IMR-90 (cell line): ENCODE data around the gene ATG5.

Experiments
- CEBPB ChIP-seq: IDR thresholded peaks from 2 replicates; pipeline ENCODE4 v1.6.1; 2012; ENCODE audit warnings: low read depth, low read length, improper control_type of control experiment
- MAFK ChIP-seq: IDR thresholded peaks from 2 replicates; pipeline ENCODE4 v1.6.1; 2012; ENCODE audit warnings: low read depth, low read length, improper control_type of control experiment
- MAZ ChIP-seq: IDR thresholded peaks from 2 replicates; pipeline ENCODE4 v1.6.1; 2012; ENCODE audit warnings: low read depth, mild to moderate bottlenecking, low read length, improper control_type of control experiment, moderate library complexity, borderline replicate concordance
- POLR2A ChIP-seq: IDR thresholded peaks from 2 replicates; pipeline ENCODE4 v1.6.1; 2012; ENCODE audit warnings: mild to moderate bottlenecking, low read depth, low read length
- RAD21 ChIP-seq: IDR thresholded peaks from 2 replicates; pipeline ENCODE4 v1.6.1; 2012; ENCODE audit warnings: low read length, improper control_type of control experiment
- RFX5 ChIP-seq: IDR thresholded peaks from 2 replicates; pipeline ENCODE4 v1.8.0; 2012; ENCODE audit warnings: low read depth, mild to moderate bottlenecking, low read length, moderate library complexity
- TF ChIP-seq, protein P1 (sequence below): conservative IDR thresholded peaks from 2 replicates; pipeline ENCODE4 v1.5.1; 2012; ENCODE audit warnings: mild to moderate bottlenecking, low read depth, low read length, improper control_type of control experiment
- TF ChIP-seq, protein P2 (sequence below): fragments of 150-350 bp; IDR thresholded peaks from 2 replicates; pipeline ENCODE4 v1.6.1; 2017; ENCODE audit warnings: mild to moderate bottlenecking, antibody characterized with exemption, low read length, low read depth
- TF ChIP-seq, protein P3 (sequence below): fragments of 150-350 bp; IDR thresholded peaks from 2 replicates; pipeline ENCODE4 v1.6.1; 2016; ENCODE audit warnings: low read depth, mild to moderate bottlenecking, low read length, moderate library complexity, borderline replicate concordance

DNA sequence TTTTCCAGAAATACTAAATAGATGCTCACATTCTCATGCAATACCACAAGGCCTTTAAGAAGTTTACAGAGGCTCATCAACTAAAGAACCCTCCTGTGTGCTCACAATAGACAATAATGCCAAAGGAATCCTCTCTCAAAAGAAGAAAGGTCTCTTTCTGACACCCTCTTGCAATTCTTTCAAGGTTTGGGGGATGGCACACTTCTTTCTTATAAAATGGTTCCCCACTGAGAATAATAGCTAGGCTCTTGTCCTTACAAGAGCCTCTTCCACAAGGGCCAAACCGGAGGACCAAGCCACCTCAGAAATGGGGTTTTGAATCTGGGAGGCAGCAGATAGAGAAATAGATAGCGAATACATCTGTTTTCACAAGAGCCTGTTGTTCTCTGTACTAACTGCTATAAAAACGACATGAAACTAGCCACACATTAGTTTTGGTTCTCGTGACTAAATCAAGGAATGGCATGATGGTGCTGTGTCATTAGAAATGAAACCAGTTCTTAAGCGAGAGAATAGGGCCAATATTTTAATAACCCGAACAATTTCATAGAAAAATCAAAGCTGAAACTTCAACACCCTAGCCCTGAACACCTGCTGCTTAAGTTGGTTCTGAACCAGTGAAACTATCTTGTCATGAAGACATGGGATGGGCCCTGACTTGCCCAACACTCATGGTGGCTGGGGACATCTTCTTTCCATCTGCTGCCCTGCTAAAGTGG is 158.3 kb downstream of the ATG5 start:
- TF ChIP-seq POLR2A (no peak), MAFK (no peak), CEBPB (no peak), MAZ (no peak), RAD21 (no peak), RFX5 (no peak)
- TF ChIP-seq, protein P1, sequence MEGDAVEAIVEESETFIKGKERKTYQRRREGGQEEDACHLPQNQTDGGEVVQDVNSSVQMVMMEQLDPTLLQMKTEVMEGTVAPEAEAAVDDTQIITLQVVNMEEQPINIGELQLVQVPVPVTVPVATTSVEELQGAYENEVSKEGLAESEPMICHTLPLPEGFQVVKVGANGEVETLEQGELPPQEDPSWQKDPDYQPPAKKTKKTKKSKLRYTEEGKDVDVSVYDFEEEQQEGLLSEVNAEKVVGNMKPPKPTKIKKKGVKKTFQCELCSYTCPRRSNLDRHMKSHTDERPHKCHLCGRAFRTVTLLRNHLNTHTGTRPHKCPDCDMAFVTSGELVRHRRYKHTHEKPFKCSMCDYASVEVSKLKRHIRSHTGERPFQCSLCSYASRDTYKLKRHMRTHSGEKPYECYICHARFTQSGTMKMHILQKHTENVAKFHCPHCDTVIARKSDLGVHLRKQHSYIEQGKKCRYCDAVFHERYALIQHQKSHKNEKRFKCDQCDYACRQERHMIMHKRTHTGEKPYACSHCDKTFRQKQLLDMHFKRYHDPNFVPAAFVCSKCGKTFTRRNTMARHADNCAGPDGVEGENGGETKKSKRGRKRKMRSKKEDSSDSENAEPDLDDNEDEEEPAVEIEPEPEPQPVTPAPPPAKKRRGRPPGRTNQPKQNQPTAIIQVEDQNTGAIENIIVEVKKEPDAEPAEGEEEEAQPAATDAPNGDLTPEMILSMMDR = no peak
- TF ChIP-seq, protein P2, sequence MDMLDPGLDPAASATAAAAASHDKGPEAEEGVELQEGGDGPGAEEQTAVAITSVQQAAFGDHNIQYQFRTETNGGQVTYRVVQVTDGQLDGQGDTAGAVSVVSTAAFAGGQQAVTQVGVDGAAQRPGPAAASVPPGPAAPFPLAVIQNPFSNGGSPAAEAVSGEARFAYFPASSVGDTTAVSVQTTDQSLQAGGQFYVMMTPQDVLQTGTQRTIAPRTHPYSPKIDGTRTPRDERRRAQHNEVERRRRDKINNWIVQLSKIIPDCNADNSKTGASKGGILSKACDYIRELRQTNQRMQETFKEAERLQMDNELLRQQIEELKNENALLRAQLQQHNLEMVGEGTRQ = no peak
- TF ChIP-seq, protein P3, sequence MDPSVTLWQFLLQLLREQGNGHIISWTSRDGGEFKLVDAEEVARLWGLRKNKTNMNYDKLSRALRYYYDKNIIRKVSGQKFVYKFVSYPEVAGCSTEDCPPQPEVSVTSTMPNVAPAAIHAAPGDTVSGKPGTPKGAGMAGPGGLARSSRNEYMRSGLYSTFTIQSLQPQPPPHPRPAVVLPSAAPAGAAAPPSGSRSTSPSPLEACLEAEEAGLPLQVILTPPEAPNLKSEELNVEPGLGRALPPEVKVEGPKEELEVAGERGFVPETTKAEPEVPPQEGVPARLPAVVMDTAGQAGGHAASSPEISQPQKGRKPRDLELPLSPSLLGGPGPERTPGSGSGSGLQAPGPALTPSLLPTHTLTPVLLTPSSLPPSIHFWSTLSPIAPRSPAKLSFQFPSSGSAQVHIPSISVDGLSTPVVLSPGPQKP = no peak
